Measurements from ENCODE around the gene ZNF827.

The ZNF827 gene

GRCh38 chr4:145882604-145883003 is 56.0 kb downstream of the ZNF827 start:
- no peaks in the 10 kb centered on the region for H3K9me3 ChIP-seq (ENCODE audit: control insufficient read depth, low read length)
- H3K36me3 ChIP-seq (ENCODE audit: control insufficient read depth, insufficient read depth, low read length) = no peaks in the 10 kb centered on the region
- H3K9ac ChIP-seq (ENCODE audit: low read length) = peak overlapping the region; percentile 42
- H3K4me3 ChIP-seq (ENCODE audit: low read length) = no peak overlapping the region
- peaks cover 23% of the 10 kb centered on the region for H3K4me1 ChIP-seq (ENCODE audit: control insufficient read depth, insufficient read depth, low read length)
- no peaks in the 10 kb centered on the region for H3K27me3 ChIP-seq (ENCODE audit: control insufficient read depth, insufficient read depth, low read length)

DNA sequence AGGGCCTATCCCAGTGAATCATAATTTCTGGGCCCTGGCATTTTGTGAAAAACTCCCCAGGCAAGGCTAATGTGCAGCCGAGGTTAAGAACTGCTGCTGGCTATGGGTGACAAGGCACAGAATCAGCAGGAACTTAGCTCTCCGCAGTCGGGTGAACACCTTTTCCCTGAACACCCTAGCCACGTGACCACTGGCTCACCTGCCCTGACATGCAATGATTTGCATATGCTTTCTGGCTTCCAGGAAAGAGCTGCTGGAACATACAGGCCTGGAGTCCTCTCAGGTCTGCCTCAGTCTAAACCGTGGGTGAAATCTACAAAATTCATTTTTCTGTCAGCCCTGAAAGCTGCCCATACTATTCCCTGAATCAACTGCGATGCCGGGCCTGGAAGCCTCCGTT is 56.6 kb downstream of the ZNF827 start:
- Histone ChIP-seq H3K36me3 (ENCODE audit: control insufficient read depth, insufficient read depth, low read length) (no peaks in the 10 kb centered on the region), H3K9me3 (ENCODE audit: control insufficient read depth, low read length) (no peaks in the 10 kb centered on the region), H3K27me3 (ENCODE audit: control insufficient read depth, insufficient read depth, low read length) (no peaks in the 10 kb centered on the region), H3K4me3 (ENCODE audit: low read length) (no peak overlapping the region), H3K9ac (ENCODE audit: low read length) (peak overlapping the region; percentile 42), H3K4me1 (ENCODE audit: control insufficient read depth, insufficient read depth, low read length) (peaks cover 23% of the 10 kb centered on the region)

- Histone ChIP-seq H3K9me3 (ENCODE audit: control insufficient read depth, low read length) (no peaks in the 10 kb centered on the region), H3K27me3 (ENCODE audit: control insufficient read depth, insufficient read depth, low read length) (no peaks in the 10 kb centered on the region), H3K4me1 (ENCODE audit: control insufficient read depth, insufficient read depth, low read length) (peaks cover 23% of the 10 kb centered on the region), H3K4me3 (ENCODE audit: low read length) (no peak overlapping the region), H3K36me3 (ENCODE audit: control insufficient read depth, insufficient read depth, low read length) (no peaks in the 10 kb centered on the region), H3K9ac (ENCODE audit: low read length) (no peak overlapping the region)
Measured at GRCh38 chr4:145881576-145881975, 57.0 kb downstream of the ZNF827 start.

GRCh38 chr4:145880355-145880960 is 58.2 kb downstream of the ZNF827 start:
- no peaks in the 10 kb centered on the region for H3K9me3 ChIP-seq (ENCODE audit: control insufficient read depth, low read length)
- H3K4me3 ChIP-seq (ENCODE audit: low read length) = no peak overlapping the region
- H3K36me3 ChIP-seq (ENCODE audit: control insufficient read depth, insufficient read depth, low read length) = no peaks in the 10 kb centered on the region
- no peaks in the 10 kb centered on the region for H3K27me3 ChIP-seq (ENCODE audit: control insufficient read depth, insufficient read depth, low read length)
- no peak overlapping the region for H3K9ac ChIP-seq (ENCODE audit: low read length)
- peaks cover 23% of the 10 kb centered on the region for H3K4me1 ChIP-seq (ENCODE audit: control insufficient read depth, insufficient read depth, low read length)

DNA sequence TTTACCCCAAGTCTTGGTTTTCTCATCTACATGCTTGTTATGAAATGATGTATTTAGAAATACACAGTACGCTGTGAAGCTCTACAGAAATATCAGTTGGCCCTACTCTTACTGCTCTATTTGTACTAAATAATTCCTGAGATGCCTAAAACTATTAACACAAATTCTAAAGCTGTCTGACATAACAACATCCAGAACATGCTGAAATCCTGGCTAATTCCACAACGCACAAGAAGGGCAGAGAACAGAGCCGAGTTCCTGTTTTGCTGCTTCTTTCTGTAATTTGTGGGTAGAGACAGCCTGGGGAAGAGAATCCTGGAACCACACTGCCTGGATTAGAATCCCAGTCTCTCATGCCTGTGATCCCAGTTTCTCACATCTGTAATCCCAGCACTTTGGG is 59.0 kb downstream of the ZNF827 start:
- Histone ChIP-seq H3K4me1 (ENCODE audit: control insufficient read depth, insufficient read depth, low read length) (peaks cover 23% of the 10 kb centered on the region), H3K27me3 (ENCODE audit: control insufficient read depth, insufficient read depth, low read length) (no peaks in the 10 kb centered on the region), H3K9me3 (ENCODE audit: control insufficient read depth, low read length) (no peaks in the 10 kb centered on the region), H3K36me3 (ENCODE audit: control insufficient read depth, insufficient read depth, low read length) (no peaks in the 10 kb centered on the region), H3K9ac (ENCODE audit: low read length) (no peak overlapping the region), H3K4me3 (ENCODE audit: low read length) (no peak overlapping the region)

GRCh38 chr4:145878501-145879435 is 59.9 kb downstream of the ZNF827 start:
- Histone ChIP-seq H3K4me1 (ENCODE audit: control insufficient read depth, insufficient read depth, low read length) (peaks cover 23% of the 10 kb centered on the region), H3K9me3 (ENCODE audit: control insufficient read depth, low read length) (no peaks in the 10 kb centered on the region), H3K4me3 (ENCODE audit: low read length) (no peak overlapping the region), H3K9ac (ENCODE audit: low read length) (no peak overlapping the region), H3K36me3 (ENCODE audit: control insufficient read depth, insufficient read depth, low read length) (no peaks in the 10 kb centered on the region), H3K27me3 (ENCODE audit: control insufficient read depth, insufficient read depth, low read length) (no peaks in the 10 kb centered on the region)

- no peak overlapping the region for H3K9ac ChIP-seq (ENCODE audit: low read length)
- peaks cover 10% of the 10 kb centered on the region for H3K4me1 ChIP-seq (ENCODE audit: control insufficient read depth, insufficient read depth, low read length)
- no peak overlapping the region for H3K4me3 ChIP-seq (ENCODE audit: low read length)
Measured at GRCh38 chr4:145876531-145877180, 62.0 kb downstream of the ZNF827 start.

DNA sequence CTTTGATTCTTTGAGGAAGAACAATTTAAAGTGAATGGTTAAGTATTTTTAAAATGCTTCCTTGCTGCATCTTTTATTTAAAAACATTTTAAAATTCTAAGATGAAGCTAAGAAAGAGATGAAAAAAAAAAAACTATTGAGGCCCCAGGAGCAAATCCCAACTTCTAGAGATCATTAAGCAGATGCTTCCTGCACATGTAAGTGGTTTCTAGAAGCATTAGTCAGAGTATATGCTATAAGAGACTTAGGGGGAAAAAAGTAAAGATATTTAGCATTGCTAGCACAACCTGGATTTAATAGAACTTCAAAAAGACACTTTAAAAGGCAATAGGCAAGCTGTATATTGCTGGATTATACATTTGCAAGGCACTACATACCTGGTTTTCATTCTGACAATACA is 64.7 kb downstream of the ZNF827 start:
- no peaks in the 10 kb centered on the region for H3K9me3 ChIP-seq (ENCODE audit: control insufficient read depth, low read length)
- H3K36me3 ChIP-seq (ENCODE audit: control insufficient read depth, insufficient read depth, low read length) = no peaks in the 10 kb centered on the region
- H3K4me3 ChIP-seq (ENCODE audit: low read length) = no peak overlapping the region
- H3K27me3 ChIP-seq (ENCODE audit: control insufficient read depth, insufficient read depth, low read length) = no peaks in the 10 kb centered on the region
- H3K9ac ChIP-seq (ENCODE audit: low read length) = no peak overlapping the region
- H3K4me1 ChIP-seq (ENCODE audit: control insufficient read depth, insufficient read depth, low read length) = peaks cover 10% of the 10 kb centered on the region

More at GRCh38 chr4:145876531-145877180, 62.0 kb downstream of the ZNF827 start:
- H3K36me3 ChIP-seq (ENCODE audit: control insufficient read depth, insufficient read depth, low read length) = no peaks in the 10 kb centered on the region
- no peaks in the 10 kb centered on the region for H3K27me3 ChIP-seq (ENCODE audit: control insufficient read depth, insufficient read depth, low read length)
- no peaks in the 10 kb centered on the region for H3K9me3 ChIP-seq (ENCODE audit: control insufficient read depth, low read length)

DNA sequence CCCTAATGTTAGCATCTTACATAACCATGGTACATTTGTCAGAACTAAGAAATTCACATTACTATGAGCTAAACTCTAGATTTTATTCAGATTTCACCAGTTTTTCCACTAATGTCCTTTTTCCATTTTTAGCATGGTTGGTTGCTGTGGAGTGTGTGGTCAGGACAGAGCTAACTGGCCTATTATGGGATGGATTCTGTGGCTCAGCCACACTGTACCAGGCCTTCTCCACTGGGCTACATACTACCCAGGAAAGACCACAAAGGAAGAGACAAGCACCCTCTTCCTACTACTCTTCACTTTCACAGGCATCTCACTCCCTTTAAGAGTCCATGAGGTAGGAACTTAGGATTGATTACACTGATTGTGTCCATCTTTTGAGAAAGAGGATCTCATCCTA is 67.4 kb downstream of the ZNF827 start:
- Histone ChIP-seq H3K9me3 (ENCODE audit: control insufficient read depth, low read length) (no peaks in the 10 kb centered on the region), H3K4me3 (ENCODE audit: low read length) (no peak overlapping the region), H3K9ac (ENCODE audit: low read length) (no peak overlapping the region), H3K4me1 (ENCODE audit: control insufficient read depth, insufficient read depth, low read length) (peaks cover 15% of the 10 kb centered on the region), H3K27me3 (ENCODE audit: control insufficient read depth, insufficient read depth, low read length) (no peaks in the 10 kb centered on the region), H3K36me3 (ENCODE audit: control insufficient read depth, insufficient read depth, low read length) (no peaks in the 10 kb centered on the region)

- H3K4me3 ChIP-seq (ENCODE audit: low read length) = no peak overlapping the region
- no peaks in the 10 kb centered on the region for H3K36me3 ChIP-seq (ENCODE audit: control insufficient read depth, insufficient read depth, low read length)
- H3K27me3 ChIP-seq (ENCODE audit: control insufficient read depth, insufficient read depth, low read length) = no peaks in the 10 kb centered on the region
- H3K9ac ChIP-seq (ENCODE audit: low read length) = peak overlapping the region; percentile 19
- H3K9me3 ChIP-seq (ENCODE audit: control insufficient read depth, low read length) = no peaks in the 10 kb centered on the region
- H3K4me1 ChIP-seq (ENCODE audit: control insufficient read depth, insufficient read depth, low read length) = peaks cover 15% of the 10 kb centered on the region
Measured at GRCh38 chr4:145870155-145871020, 68.2 kb downstream of the ZNF827 start.

GRCh38 chr4:145868637-145869409 is 69.8 kb downstream of the ZNF827 start:
- H3K27me3 ChIP-seq (ENCODE audit: control insufficient read depth, insufficient read depth, low read length) = no peaks in the 10 kb centered on the region
- no peak overlapping the region for H3K9ac ChIP-seq (ENCODE audit: low read length)
- H3K36me3 ChIP-seq (ENCODE audit: control insufficient read depth, insufficient read depth, low read length) = no peaks in the 10 kb centered on the region
- H3K9me3 ChIP-seq (ENCODE audit: control insufficient read depth, low read length) = no peaks in the 10 kb centered on the region
- peaks cover 15% of the 10 kb centered on the region for H3K4me1 ChIP-seq (ENCODE audit: control insufficient read depth, insufficient read depth, low read length)
- H3K4me3 ChIP-seq (ENCODE audit: low read length) = no peak overlapping the region

Measured in mucosa of stomach (tissue), 1 donor.